ENCODE data around the gene AUTS2.

The AUTS2 gene

GRCh38 chr7:69663911-69664832, 65.9 kb downstream of the AUTS2 start:
- Histone ChIP-seq H3K36me3 (ENCODE audit: low read length) (no peaks in the 10 kb centered on the region), H4K20me1 (ENCODE audit: low read depth, low read length) (no peaks in the 10 kb centered on the region), H3K79me2 (ENCODE audit: insufficient read depth, low read length) (peaks cover 86% of the 10 kb centered on the region), H3K4me3 (ENCODE audit: insufficient read depth, low read length, poor library complexity, severe bottlenecking) (peak overlapping the region; percentile 11), H3K9me2 (replicated peaks; ENCODE audit: insufficient read depth, low read length) (no peaks in the 10 kb centered on the region), H3F3A (ENCODE audit: insufficient read depth) (peaks cover 20% of the 10 kb centered on the region), H3K27me3 (ENCODE audit: low read length) (no peaks in the 10 kb centered on the region), H3K9me3 (ENCODE audit: insufficient read depth, low read length) (no peaks in the 10 kb centered on the region), H3K27ac (ENCODE audit: low read depth, low read length) (peak overlapping the region; percentile 80), H2AFZ (ENCODE audit: low read depth, low read length, severe bottlenecking) (peak overlapping the region; percentile 2), H3K9ac (ENCODE audit: low read length) (peak overlapping the region; percentile 41), H3K4me2 (ENCODE audit: low read depth, low read length, poor library complexity, severe bottlenecking) (peak overlapping the region; percentile 82)
- TF ChIP-seq EZH2phosphoT487 (conservative IDR thresholded peaks at IDR 0.05; ENCODE audit: low read length): no peak
- no peak for TF ChIP-seq CTCF (IDR thresholded peaks at IDR 0.05; ENCODE audit: insufficient read depth, low read length, poor library complexity, severe bottlenecking)

GRCh38 chr7:69665369-69665768, 67.1 kb downstream of the AUTS2 start:
- Histone ChIP-seq H4K20me1 (ENCODE audit: low read depth, low read length) (no peaks in the 10 kb centered on the region), H3K27ac (ENCODE audit: low read depth, low read length) (peak overlapping the region; percentile 80), H3K79me2 (ENCODE audit: insufficient read depth, low read length) (peaks cover 84% of the 10 kb centered on the region), H3K27me3 (ENCODE audit: low read length) (no peaks in the 10 kb centered on the region), H3K9me3 (ENCODE audit: insufficient read depth, low read length) (no peaks in the 10 kb centered on the region), H3K9me2 (replicated peaks; ENCODE audit: insufficient read depth, low read length) (no peaks in the 10 kb centered on the region), H2AFZ (ENCODE audit: low read depth, low read length, severe bottlenecking) (no peak overlapping the region), H3K4me3 (ENCODE audit: insufficient read depth, low read length, poor library complexity, severe bottlenecking) (peak overlapping the region; percentile 11), H3K9ac (ENCODE audit: low read length) (peak overlapping the region; percentile 41; the same call in 1 of the 2 replicates), H3K36me3 (ENCODE audit: low read length) (no peaks in the 10 kb centered on the region), H3F3A (ENCODE audit: insufficient read depth) (peaks cover 20% of the 10 kb centered on the region), H3K4me2 (ENCODE audit: low read depth, low read length, poor library complexity, severe bottlenecking) (peak overlapping the region; percentile 82)
- TF ChIP-seq CTCF (IDR thresholded peaks at IDR 0.05; ENCODE audit: insufficient read depth, low read length, poor library complexity, severe bottlenecking) (no peak), EZH2phosphoT487 (conservative IDR thresholded peaks at IDR 0.05; ENCODE audit: low read length) (no peak)

- no peak overlapping the region for H3K4me2 ChIP-seq (ENCODE audit: low read depth, low read length, poor library complexity, severe bottlenecking)
- no peaks in the 10 kb centered on the region for H3K27me3 ChIP-seq (ENCODE audit: low read length)
- no peak overlapping the region for H2AFZ ChIP-seq (ENCODE audit: low read depth, low read length, severe bottlenecking)
- H3K4me3 ChIP-seq (ENCODE audit: insufficient read depth, low read length, poor library complexity, severe bottlenecking): no peak overlapping the region
- no peaks in the 10 kb centered on the region; the same call in 1 of the 2 replicates for H4K20me1 ChIP-seq (ENCODE audit: low read depth, low read length)
- H3K9me2 ChIP-seq (replicated peaks; ENCODE audit: insufficient read depth, low read length): no peaks in the 10 kb centered on the region
- H3F3A ChIP-seq (ENCODE audit: insufficient read depth): peaks cover 17% of the 10 kb centered on the region
- no peak overlapping the region for H3K27ac ChIP-seq (ENCODE audit: low read depth, low read length)
- H3K79me2 ChIP-seq (ENCODE audit: insufficient read depth, low read length): peaks cover 74% of the 10 kb centered on the region
- no peaks in the 10 kb centered on the region for H3K9me3 ChIP-seq (ENCODE audit: insufficient read depth, low read length)
- no peak for TF ChIP-seq EZH2phosphoT487 (conservative IDR thresholded peaks at IDR 0.05; ENCODE audit: low read length)
- TF ChIP-seq CTCF (IDR thresholded peaks at IDR 0.05; ENCODE audit: insufficient read depth, low read length, poor library complexity, severe bottlenecking): no peak
- H3K9ac ChIP-seq (ENCODE audit: low read length): no peak overlapping the region
- H3K36me3 ChIP-seq (ENCODE audit: low read length): no peaks in the 10 kb centered on the region
Measured at GRCh38 chr7:69668339-69668870, 70.1 kb downstream of the AUTS2 start.

All from SU-DHL-6 (cell line).